Activated CD8-positive, alpha-beta T cell treated with anti-CD3 and anti-CD28 coated beads for 36 hours (primary cell): ENCODE data around the gene CUL9. TPM values are rescaled to one million over a fixed set of nuclear protein-coding genes. Genes with fewer than 3 reads are reported as not detected.

ENCODE experiments used
- ATAC-seq: fragments of 200-7000 bp; cut with Tn5 transposase; one replicate; pipeline ENCODE4 v1.10.0; 2021; ENCODE audit warnings: mild to moderate bottlenecking, moderate library complexity
- CTCF ChIA-PET: fragments of 350-600 bp; sonication (Branson Sonifier 250); formaldehyde crosslinking; loops from one replicate; lab custom pipeline; 2021; ENCODE audit warnings: antibody characterized with exemption; lab: Charles Lee
- POLR2A ChIA-PET: fragments of 350-600 bp; sonication (Branson Sonifier 250); formaldehyde crosslinking; loops from one replicate; lab custom pipeline; 2021; ENCODE audit warnings: antibody characterized with exemption; lab: Charles Lee
- DNase-seq: peaks from one replicate; pipeline ENCODE4 v3.0.0-alpha.2; 2020
- H3K27ac Mint-ChIP-seq: one replicate; pipeline ENCODE4 v1.8.0; 2021; ENCODE audit warnings: mild to moderate bottlenecking, mixed read lengths
- H3K27me3 Mint-ChIP-seq: one replicate; pipeline ENCODE4 v1.8.0; 2021; ENCODE audit warnings: mixed read lengths
- H3K36me3 Mint-ChIP-seq: one replicate; pipeline ENCODE4 v1.8.0; 2021; ENCODE audit warnings: low read depth, mixed read lengths
- H3K4me1 Mint-ChIP-seq: one replicate; pipeline ENCODE4 v1.8.0; 2021; ENCODE audit warnings: low read depth, mixed read lengths
- H3K4me3 Mint-ChIP-seq: one replicate; pipeline ENCODE4 v1.8.0; 2021; ENCODE audit warnings: mild to moderate bottlenecking, moderate library complexity, mixed read lengths
- H3K9me3 Mint-ChIP-seq: one replicate; pipeline ENCODE4 v1.8.0; 2021; ENCODE audit warnings: mixed read lengths
- CTCF ChIP-seq: fragments of 200-600 bp; IDR thresholded peaks from one replicate; pipeline ENCODE4 v1.8.0; 2022; ENCODE audit warnings: antibody characterized with exemption, mild to moderate bottlenecking
- intact Hi-C: fragments of 100-400 bp; cut with micrococcal nuclease; formaldehyde crosslinking; loops from one replicate; pipeline ENCODE4 v1.10.0; 2022
- total RNA-seq, 2 experiments: library from RNA; stranded (reverse); gene quantifications; one replicate each; pipeline ENCODE4 v1.2.3, GENCODE V29; 2021

Gene CUL9
- total RNA-seq, 2 experiments from 2014 or later, result 38.8 to 43.1 TPM

GRCh38 chr6:43248791-43249190, 66.8 kb downstream of the CUL9 start:
- DNase-seq (no peak), ATAC-seq (no peak)
- no peaks in the 10 kb centered on the region for H3K36me3 Mint-ChIP-seq
- H3K27me3 Mint-ChIP-seq, result peaks cover 24% of the 10 kb centered on the region
- intact Hi-C loops, result no loop called here
- POLR2A ChIA-PET, result no interaction called here
- H3K4me3 Mint-ChIP-seq, result no peak overlapping the region
- H3K9me3 Mint-ChIP-seq, result no peaks in the 10 kb centered on the region
- TF ChIP-seq CTCF, result no peak
- CTCF ChIA-PET, result interaction anchor here (2.1 kb wide), 1 partner anchor 19 kb away, joined by 11 read pairs; the partner anchor contains the start of gene DNPH1
- peaks cover 24% of the 10 kb centered on the region for H3K4me1 Mint-ChIP-seq
- H3K27ac Mint-ChIP-seq, result no peak overlapping the region

GRCh38 chr6:43250992-43251373, 69.0 kb downstream of the CUL9 start:
- peaks cover 29% of the 10 kb centered on the region for H3K27me3 Mint-ChIP-seq
- H3K9me3 Mint-ChIP-seq, result no peaks in the 10 kb centered on the region
- no peak for TF ChIP-seq CTCF
- H3K36me3 Mint-ChIP-seq, result no peaks in the 10 kb centered on the region
- POLR2A ChIA-PET, result no interaction called here
- intact Hi-C loops, result no loop called here
- H3K4me3 Mint-ChIP-seq, result no peak overlapping the region
- ATAC-seq, result no peak
- no peak overlapping the region for H3K27ac Mint-ChIP-seq
- CTCF ChIA-PET, result interaction anchor here (1.2 kb wide), 1 partner anchor 22 kb away, joined by 4 read pairs; the partner anchor contains the start of gene DNPH1
- peaks cover 31% of the 10 kb centered on the region for H3K4me1 Mint-ChIP-seq
- DNase-seq, result peak; percentile 49

- Mint-ChIP-seq H3K4me1 (peaks cover 28% of the 10 kb centered on the region), H3K27me3 (peaks cover 25% of the 10 kb centered on the region), H3K9me3 (no peaks in the 10 kb centered on the region), H3K36me3 (no peaks in the 10 kb centered on the region), H3K27ac (no peak overlapping the region), H3K4me3 (no peak overlapping the region)
- no peak for DNase-seq
- POLR2A ChIA-PET, result no interaction called here
- no peak for ATAC-seq
- no peak for TF ChIP-seq CTCF
- intact Hi-C loops, result no loop called here
- CTCF ChIA-PET, result interaction anchor here (1.6 to 2.8 kb wide), 4 partner anchors 9 to 145 kb away, joined by 3 to 14 read pairs (median 4); partner anchors contain the start of gene DNPH1
Measured at GRCh38 chr6:43253401-43253800, 71.4 kb downstream of the CUL9 start.

- no peak overlapping the region for H3K4me3 Mint-ChIP-seq
- peaks cover 28% of the 10 kb centered on the region for H3K4me1 Mint-ChIP-seq
- intact Hi-C loops, result no loop called here
- ATAC-seq (peak; percentile 82), DNase-seq (peak; percentile 62)
- H3K36me3 Mint-ChIP-seq, result no peaks in the 10 kb centered on the region
- H3K27me3 Mint-ChIP-seq, result peaks cover 27% of the 10 kb centered on the region
- CTCF ChIA-PET, result interaction anchor here (0.6 to 2.8 kb wide), 3 partner anchors 25 to 200 kb away, joined by 3 to 14 read pairs (median 3); partner anchors contain the start of gene DNPH1
- POLR2A ChIA-PET, result no interaction called here
- no peak overlapping the region for H3K27ac Mint-ChIP-seq
- no peak for TF ChIP-seq CTCF
- H3K9me3 Mint-ChIP-seq, result no peaks in the 10 kb centered on the region
Measured at GRCh38 chr6:43254138-43254817, 72.3 kb downstream of the CUL9 start.

GRCh38 chr6:43254846-43255245, 72.8 kb downstream of the CUL9 start:
- H3K4me3 Mint-ChIP-seq, result no peak overlapping the region
- ChIA-PET POLR2A (no interaction called here), CTCF (interaction anchor here (2.1 to 2.8 kb wide), 2 partner anchors 26 to 143 kb away, joined by 6 to 14 read pairs; partner anchors contain the start of gene DNPH1)
- ATAC-seq, result no peak
- H3K27ac Mint-ChIP-seq, result no peak overlapping the region
- peaks cover 28% of the 10 kb centered on the region for H3K4me1 Mint-ChIP-seq
- no peaks in the 10 kb centered on the region for H3K9me3 Mint-ChIP-seq
- no peak for TF ChIP-seq CTCF
- peaks cover 27% of the 10 kb centered on the region for H3K27me3 Mint-ChIP-seq
- DNase-seq, result no peak
- intact Hi-C loops, result no loop called here
- no peaks in the 10 kb centered on the region for H3K36me3 Mint-ChIP-seq
